Right atrium auricular region (tissue), 2 donors: ENCODE data around the gene SOHLH2. TPM values are rescaled to one million over a fixed set of nuclear protein-coding genes. Genes with fewer than 3 reads are reported as not detected.

Experiments
- DNase-seq: peaks from one replicate; pipeline ENCODE4 v3.0.0-alpha.2; 2019; ENCODE audit warnings: low spot score
- H3K27ac ChIP-seq, 2 donors: fragments of 200-600 bp; sonication (generic); 1 replicate in 1 of 2; 2 replicates in 1 of 2; pipeline ENCODE4 v1.5.1; 2016 to 2019
- H3K27me3 ChIP-seq, 2 donors: fragments of 200-600 bp; sonication (generic); one replicate each; pipeline versions ENCODE4 v1.5.1 to v1.6.0; 2017 to 2019
- H3K36me3 ChIP-seq: fragments of 200-600 bp; sonication (generic); one replicate; pipeline ENCODE4 v1.5.1; 2016
- H3K4me1 ChIP-seq, 2 donors: fragments of 200-600 bp; sonication (generic); one replicate each; pipeline versions ENCODE4 v1.5.1 to v1.6.0; 2017 to 2019
- H3K4me3 ChIP-seq, 2 donors: fragments of 200-600 bp; sonication (generic); 1 replicate in 1 of 2; 2 replicates in 1 of 2; pipeline ENCODE4 v1.5.1; 2017 to 2019; ENCODE audit warnings: mild to moderate bottlenecking in 1 of 2, moderate library complexity in 1 of 2
- H3K9me3 ChIP-seq, 2 donors: fragments of 200-600 bp; sonication (generic); one replicate each; pipeline ENCODE4 v1.5.1; 2019
- total RNA-seq, 2 donors: library from RNA; depleted of rRNA; stranded (reverse); fragments of >200 nt; gene quantifications; one replicate each; pipeline ENCODE4 v1.1.0, GENCODE V29; 2016
- TF ChIP-seq, protein P1 (sequence below), 2 donors: fragments of 200-600 bp; sonication (generic); IDR thresholded peaks; one replicate each; pipeline ENCODE4 v1.5.1; 2019; ENCODE audit warnings: antibody characterized with exemption in 2 of 2

The SOHLH2 gene
- total RNA-seq, 2 donors from 2014 or later, result 0.20 TPM; not detected in 1

- Histone ChIP-seq H3K4me1 (no peaks in the 10 kb centered on the region), H3K27me3 (no peaks in the 10 kb centered on the region), H3K36me3 (no peaks in the 10 kb centered on the region), H3K9me3 (peaks cover 0 to 16% of the 10 kb centered on the region in 2 donors), H3K27ac (no peak overlapping the region), H3K4me3 (no peak overlapping the region)
- TF ChIP-seq, protein P1, sequence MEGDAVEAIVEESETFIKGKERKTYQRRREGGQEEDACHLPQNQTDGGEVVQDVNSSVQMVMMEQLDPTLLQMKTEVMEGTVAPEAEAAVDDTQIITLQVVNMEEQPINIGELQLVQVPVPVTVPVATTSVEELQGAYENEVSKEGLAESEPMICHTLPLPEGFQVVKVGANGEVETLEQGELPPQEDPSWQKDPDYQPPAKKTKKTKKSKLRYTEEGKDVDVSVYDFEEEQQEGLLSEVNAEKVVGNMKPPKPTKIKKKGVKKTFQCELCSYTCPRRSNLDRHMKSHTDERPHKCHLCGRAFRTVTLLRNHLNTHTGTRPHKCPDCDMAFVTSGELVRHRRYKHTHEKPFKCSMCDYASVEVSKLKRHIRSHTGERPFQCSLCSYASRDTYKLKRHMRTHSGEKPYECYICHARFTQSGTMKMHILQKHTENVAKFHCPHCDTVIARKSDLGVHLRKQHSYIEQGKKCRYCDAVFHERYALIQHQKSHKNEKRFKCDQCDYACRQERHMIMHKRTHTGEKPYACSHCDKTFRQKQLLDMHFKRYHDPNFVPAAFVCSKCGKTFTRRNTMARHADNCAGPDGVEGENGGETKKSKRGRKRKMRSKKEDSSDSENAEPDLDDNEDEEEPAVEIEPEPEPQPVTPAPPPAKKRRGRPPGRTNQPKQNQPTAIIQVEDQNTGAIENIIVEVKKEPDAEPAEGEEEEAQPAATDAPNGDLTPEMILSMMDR (IDR thresholded peaks at IDR 0.05), result no peak
- DNase-seq, result no peak
Observed at GRCh38 chr13:36143738-36144137, 70.6 kb downstream of the SOHLH2 start.

DNA sequence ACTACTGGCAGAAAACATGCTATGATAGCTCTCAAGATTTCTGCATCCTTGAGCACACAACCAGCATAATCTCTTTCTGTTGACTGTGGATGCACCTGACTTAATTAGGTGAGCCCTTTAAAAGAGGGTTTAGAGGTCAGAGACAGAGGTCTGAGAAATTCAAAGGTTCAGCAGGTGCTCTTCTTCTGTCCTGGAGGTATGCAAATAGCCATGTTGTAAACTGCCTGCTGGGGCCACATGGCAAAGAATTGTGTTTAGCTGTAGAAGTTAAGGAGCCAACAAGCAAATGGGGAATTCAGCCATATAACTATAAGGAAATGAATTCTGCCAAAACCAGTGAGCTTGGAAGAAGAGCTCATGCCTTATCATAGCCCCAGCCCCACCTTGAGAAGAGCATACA is 71.6 kb downstream of the SOHLH2 start:
- no peaks in the 10 kb centered on the region for H3K4me1 ChIP-seq
- TF ChIP-seq, protein P1 (IDR thresholded peaks at IDR 0.05), result no peak
- no peak overlapping the region for H3K4me3 ChIP-seq
- peaks cover 0 to 16% of the 10 kb centered on the region in 2 donors for H3K9me3 ChIP-seq
- no peak for DNase-seq
- no peaks in the 10 kb centered on the region for H3K36me3 ChIP-seq
- H3K27me3 ChIP-seq, result no peaks in the 10 kb centered on the region
- no peak overlapping the region for H3K27ac ChIP-seq

DNA sequence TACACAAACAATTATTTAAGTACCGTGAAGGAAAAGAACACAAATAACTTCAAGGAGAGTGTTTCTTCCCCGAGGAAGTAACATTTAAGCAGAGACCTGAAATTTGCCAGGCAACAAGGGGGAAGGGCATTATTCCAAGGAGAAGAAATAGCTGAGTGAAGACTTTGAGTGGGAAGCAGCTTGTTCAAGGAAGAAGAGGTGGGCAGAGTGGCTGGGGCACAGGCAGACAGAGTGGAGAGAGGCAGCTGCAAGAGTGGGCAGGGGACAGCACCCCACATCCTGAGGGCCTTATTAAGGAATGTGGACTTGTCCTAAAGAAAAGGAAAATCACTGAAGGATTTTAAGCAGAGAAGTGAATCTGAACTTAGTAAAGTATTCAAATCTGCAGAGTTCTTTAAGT is 78.5 kb downstream of the SOHLH2 start:
- Histone ChIP-seq H3K4me3 (no peak overlapping the region), H3K36me3 (no peaks in the 10 kb centered on the region), H3K9me3 (no peaks in the 10 kb centered on the region), H3K4me1 (no peaks in the 10 kb centered on the region), H3K27me3 (no peaks in the 10 kb centered on the region), H3K27ac (no peak overlapping the region)
- TF ChIP-seq, protein P1 (IDR thresholded peaks at IDR 0.05), result no peak
- no peak for DNase-seq

DNA sequence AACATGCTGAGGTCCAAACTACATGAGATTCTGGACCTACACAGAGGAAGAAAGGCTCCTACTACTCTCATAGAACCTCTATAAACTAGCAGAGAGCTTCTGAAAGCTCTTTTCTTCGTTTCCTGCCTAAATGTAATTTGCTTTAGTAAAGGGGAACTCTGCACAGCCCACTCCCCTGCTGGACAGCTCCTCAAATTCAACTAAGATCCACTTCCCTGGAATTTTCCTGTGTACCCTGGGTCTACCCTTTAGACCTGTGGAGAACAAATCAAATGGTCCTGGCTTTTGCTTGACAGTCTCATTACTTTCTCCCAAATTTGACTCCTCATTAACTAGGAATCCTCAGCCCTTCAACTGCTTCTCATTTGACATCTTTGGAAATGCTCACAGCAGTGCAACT is 79.7 kb downstream of the SOHLH2 start:
- no peak overlapping the region for H3K27ac ChIP-seq
- DNase-seq, result no peak

GRCh38 chr13:36133950-36134626 is 80.3 kb downstream of the SOHLH2 start:
- no peak for DNase-seq
- no peaks in the 10 kb centered on the region for H3K36me3 ChIP-seq
- H3K4me1 ChIP-seq, result peaks cover 0 to 8% of the 10 kb centered on the region in 2 donors
- H3K9me3 ChIP-seq, result no peaks in the 10 kb centered on the region
- no peak overlapping the region for H3K27ac ChIP-seq
- TF ChIP-seq, protein P1 (IDR thresholded peaks at IDR 0.05), result peak in 1 of 2 donors; percentile 23
- no peaks in the 10 kb centered on the region for H3K27me3 ChIP-seq
- no peak overlapping the region for H3K4me3 ChIP-seq

More for the DNA sequence above, 79.7 kb downstream of the SOHLH2 start:
- H3K4me1 ChIP-seq, result peaks cover 0 to 8% of the 10 kb centered on the region in 2 donors
- H3K9me3 ChIP-seq, result no peaks in the 10 kb centered on the region
- H3K36me3 ChIP-seq, result no peaks in the 10 kb centered on the region
- no peaks in the 10 kb centered on the region for H3K27me3 ChIP-seq
- TF ChIP-seq, protein P1 (IDR thresholded peaks at IDR 0.05), result no peak
- H3K4me3 ChIP-seq, result no peak overlapping the region

DNA sequence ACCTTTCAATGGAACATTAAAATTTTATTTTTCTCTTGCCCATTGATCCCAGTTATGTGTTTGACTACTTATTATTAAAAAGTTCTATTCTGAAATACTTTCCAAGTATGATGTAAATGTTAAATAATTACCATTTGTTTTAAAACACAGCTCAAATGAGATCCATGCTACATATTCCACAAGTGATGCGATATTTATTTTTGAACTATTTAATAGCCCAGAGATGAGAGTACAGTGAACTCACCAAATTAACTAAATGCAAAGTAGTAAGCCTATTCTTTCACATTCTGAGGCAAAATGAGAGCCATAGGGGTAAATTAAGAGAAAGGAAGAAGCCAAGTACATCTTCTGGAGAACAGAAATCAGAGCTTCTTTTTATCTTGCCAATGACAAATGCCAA is 82.0 kb downstream of the SOHLH2 start:
- H3K27ac ChIP-seq, result peak overlapping the region; percentile 53 to 60
- TF ChIP-seq, protein P1 (IDR thresholded peaks at IDR 0.05), result no peak
- H3K36me3 ChIP-seq, result no peaks in the 10 kb centered on the region
- no peaks in the 10 kb centered on the region for H3K9me3 ChIP-seq
- no peaks in the 10 kb centered on the region for H3K27me3 ChIP-seq
- H3K4me3 ChIP-seq, result no peak overlapping the region
- DNase-seq, result no peak
- H3K4me1 ChIP-seq, result peaks cover 0 to 8% of the 10 kb centered on the region in 2 donors
